ENCODE measurements around the gene PPP1R12B.

The PPP1R12B gene, protein sequence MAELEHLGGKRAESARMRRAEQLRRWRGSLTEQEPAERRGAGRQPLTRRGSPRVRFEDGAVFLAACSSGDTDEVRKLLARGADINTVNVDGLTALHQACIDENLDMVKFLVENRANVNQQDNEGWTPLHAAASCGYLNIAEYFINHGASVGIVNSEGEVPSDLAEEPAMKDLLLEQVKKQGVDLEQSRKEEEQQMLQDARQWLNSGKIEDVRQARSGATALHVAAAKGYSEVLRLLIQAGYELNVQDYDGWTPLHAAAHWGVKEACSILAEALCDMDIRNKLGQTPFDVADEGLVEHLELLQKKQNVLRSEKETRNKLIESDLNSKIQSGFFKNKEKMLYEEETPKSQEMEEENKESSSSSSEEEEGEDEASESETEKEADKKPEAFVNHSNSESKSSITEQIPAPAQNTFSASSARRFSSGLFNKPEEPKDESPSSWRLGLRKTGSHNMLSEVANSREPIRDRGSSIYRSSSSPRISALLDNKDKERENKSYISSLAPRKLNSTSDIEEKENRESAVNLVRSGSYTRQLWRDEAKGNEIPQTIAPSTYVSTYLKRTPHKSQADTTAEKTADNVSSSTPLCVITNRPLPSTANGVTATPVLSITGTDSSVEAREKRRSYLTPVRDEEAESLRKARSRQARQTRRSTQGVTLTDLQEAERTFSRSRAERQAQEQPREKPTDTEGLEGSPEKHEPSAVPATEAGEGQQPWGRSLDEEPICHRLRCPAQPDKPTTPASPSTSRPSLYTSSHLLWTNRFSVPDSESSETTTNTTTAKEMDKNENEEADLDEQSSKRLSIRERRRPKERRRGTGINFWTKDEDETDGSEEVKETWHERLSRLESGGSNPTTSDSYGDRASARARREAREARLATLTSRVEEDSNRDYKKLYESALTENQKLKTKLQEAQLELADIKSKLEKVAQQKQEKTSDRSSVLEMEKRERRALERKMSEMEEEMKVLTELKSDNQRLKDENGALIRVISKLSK

GRCh38 chr1:202348509-202349205 lies at the start of gene PPP1R12B:
TSS of gene PPP1R12B (plus strand) at chr1:202348699. CDS start at chr1:202348852, 153 bp downstream.
- peak; percentile 85 for DNase-seq

DNA sequence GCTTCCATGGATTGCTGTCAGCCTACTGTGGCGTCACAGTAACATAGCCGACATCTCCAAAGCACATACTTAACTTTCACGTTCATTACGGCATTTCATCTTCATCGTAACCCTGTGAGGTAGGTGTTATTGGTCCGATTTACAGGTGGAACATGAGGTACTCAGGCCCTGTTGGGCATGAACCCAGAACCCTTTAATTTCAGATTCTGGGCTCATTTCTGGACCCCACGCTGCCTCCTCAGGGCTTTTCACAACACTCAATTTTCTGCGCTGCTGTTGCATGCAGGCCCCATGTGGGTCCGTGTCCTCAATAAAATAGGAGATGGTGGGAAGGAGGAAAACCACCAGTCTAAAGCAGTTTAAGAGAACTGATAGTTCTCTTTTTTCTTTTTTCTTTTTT lies 46.3 kb upstream of the PPP1R12B start:
- no peak for DNase-seq

DNA sequence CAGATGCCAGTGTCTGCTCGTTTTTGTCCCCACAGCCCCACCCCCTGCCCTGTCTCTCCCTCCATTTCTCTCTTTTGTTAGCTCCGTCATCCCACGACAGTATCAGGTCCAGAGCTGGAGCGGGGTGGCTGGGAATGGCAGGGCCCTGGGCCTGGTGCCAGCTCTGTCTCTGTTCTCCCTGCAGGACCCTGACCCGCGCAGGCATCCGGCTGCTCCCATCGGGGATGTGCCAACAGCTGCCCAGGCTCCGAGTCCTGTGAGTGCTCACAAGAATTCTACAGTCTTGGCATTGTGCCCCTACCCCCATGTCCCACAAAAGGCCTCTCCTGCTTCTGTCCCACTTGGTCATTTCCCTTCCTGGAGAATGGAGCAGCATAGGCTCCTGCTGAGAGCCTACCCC lies 44.1 kb upstream of the PPP1R12B start:
- no peak for DNase-seq

- DNase-seq = no peak
Observed at GRCh38 chr1:202305168-202305567, 43.3 kb upstream of the PPP1R12B start.

- no peak for DNase-seq
Observed at GRCh38 chr1:202306535-202307345, 41.8 kb upstream of the PPP1R12B start.

DNA sequence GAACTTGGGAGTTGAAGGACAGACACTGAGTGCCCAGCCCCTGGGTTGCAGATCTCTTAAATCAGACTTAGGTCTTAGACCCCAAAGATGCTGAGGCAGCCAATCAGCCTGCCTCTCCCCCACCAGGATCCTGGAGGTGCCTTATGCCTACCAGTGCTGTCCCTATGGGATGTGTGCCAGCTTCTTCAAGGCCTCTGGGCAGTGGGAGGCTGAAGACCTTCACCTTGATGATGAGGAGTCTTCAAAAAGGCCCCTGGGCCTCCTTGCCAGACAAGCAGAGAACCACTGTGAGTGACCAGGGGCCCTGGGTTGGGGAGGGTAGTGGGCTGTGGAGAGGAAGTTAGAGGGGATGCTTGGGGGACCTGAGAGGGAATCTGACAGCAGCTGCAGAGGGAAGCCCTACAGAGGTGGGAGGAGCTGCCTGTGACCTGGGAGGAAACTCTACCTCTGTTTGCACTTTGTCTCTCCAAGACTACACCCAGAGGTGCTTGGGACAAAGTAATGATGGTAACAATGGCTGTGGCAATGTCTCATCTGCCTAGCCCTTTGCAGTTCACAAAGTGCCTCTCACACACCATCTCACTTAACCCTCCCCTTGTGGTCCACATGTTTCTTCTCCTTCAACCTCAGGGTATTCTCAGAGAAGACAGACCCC lies 38.3 kb upstream of the PPP1R12B start:
- DNase-seq = no peak

DNA sequence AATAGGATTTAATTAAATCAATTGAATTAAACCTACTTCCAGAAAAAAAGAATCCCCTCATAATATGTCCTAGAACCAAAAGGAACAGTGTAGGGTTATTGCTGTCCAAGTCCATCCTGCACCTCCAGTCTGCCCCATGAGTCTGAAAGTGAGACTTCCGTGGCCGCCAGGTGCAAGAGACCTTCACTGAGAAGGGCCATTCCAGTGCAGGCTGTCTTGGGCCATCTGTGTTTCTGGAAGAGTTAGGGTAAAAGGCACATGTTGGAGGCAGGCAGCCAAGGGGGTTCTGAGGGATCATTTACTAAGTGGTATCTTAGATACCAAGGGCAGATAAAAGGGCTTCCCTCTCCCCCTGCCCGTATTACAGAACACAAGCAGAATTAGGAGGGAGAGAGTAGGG lies 37.8 kb upstream of the PPP1R12B start:
- DNase-seq = no peak

DNA sequence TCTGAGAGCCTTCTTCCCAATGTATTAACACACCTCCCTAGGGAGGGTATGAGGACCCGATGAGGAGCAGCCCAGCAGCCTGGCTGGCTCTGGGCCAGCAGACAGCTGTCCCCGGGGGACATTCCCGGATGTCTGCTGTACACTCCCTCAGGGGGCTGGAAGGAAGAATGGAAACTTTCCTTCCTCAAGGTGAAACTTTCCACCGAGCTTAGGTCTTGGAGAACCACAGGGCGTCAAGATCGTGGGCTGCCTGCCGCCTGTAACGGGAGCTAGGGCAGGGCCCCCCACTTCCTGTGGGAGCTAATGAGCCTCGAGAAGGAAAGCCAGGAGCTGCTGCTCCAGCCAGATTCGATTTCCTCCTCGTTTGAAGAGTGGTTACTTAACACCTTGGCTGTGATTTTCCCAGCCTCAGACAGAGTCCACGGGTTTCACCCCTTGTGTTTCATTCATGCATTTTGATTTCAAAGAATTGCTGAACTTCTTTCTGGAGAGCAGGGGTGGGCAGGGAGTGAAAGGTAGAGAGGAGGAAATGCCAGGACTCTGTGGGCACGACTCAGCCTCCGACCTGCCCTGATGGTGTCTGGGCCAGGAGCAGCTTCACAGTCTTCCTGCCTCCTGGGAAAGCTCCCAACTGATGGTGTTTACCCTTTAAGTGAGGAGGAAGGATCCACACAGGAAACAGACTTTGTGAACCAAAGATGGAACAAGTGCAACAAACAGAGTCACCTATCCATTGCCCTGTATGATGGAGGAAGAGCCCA lies 36.4 kb upstream of the PPP1R12B start:
- DNase-seq = no peak

DNA sequence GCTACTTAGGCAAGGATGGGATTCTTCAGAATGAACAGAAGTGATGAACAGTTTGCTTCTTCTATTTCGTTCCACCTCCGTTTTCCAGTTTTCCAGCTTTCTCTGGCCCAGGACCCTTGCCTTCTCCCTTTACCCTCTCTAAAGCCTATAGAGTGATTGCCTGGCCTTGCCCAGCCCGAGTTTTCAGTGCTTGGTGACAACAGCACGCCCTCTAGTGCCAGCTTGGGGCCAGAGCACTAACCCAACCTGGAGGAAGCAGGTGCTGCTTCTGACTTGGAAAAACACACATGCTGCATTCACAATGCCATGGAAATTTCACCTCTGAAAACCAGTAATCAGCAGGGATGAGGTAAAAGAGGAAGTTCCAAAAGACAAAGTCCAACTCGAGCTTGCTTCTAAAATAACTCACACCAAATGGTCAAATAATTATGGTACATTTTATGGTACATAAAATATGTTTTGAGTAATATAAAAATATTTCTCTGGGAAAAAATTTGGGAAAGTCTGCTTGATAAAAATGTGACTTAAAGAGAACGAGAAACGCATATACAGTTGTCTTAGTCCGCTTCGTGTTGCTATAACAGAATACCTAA lies 32.8 kb upstream of the PPP1R12B start:
- DNase-seq = peak; percentile 32

GRCh38 chr1:202316186-202316585 lies 32.3 kb upstream of the PPP1R12B start:
- DNase-seq = no peak

- no peak for DNase-seq
Observed at GRCh38 chr1:202317941-202318925, 30.3 kb upstream of the PPP1R12B start.

GRCh38 chr1:202319381-202320080 lies 29.0 kb upstream of the PPP1R12B start:
- no peak for DNase-seq

GRCh38 chr1:202320081-202320405 lies 28.5 kb upstream of the PPP1R12B start:
- DNase-seq = no peak

DNA sequence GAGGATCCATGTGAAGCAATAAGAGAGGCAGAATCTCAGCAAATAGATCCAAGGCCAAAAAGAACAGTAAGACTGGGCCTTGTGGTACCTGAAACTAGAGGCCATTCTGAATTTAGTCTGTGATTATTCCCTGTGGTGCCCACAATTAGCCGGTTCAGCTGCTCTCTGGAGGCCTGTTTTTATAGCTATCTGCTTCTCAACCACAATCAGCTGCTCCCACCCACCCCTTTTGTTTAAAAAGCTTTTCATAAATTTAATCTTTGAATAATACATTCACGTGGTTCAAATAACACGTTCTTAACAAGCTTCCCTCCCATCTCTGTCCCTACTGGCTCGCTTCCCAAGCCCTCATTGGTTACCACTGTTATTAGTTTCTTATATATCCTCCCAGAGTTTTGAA lies 24.8 kb upstream of the PPP1R12B start:
- DNase-seq = no peak

DNA sequence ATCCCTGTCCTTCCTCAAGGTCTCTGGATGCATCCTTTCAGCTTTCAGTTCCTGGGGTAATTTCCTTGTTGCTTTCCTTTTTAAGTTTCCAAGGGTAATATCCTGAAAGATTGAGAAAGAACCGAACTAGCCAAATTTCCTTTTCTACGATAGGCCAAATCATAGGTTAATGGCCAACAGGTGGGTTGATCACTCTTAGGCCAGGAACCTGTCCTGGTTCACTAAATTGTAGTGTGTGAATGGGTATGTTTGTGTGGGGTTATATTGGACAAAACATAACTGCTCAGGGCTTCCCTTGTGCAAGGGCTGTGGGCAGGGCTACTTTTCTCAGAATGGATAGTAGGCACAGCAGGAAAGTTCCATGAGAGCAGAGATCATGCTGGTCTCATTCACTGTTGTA lies 23.9 kb upstream of the PPP1R12B start:
- DNase-seq = no peak

GRCh38 chr1:202329891-202330290 lies 18.6 kb upstream of the PPP1R12B start:
- DNase-seq = no peak

GRCh38 chr1:202333861-202334260 lies 14.6 kb upstream of the PPP1R12B start:
- no peak for DNase-seq

GRCh38 chr1:202343652-202344349 lies 4.7 kb upstream of the PPP1R12B start:
- DNase-seq = no peak

All from GOT3 (cell line).